NOMO-1 treated with DMSO at 0.1 percent for 48 hours (cell line): ENCODE measurements around the gene TYK2.
"Not testable (repeated sequence)": the region's sequence is repeated elsewhere in the genome, so short reads cannot be mapped to it uniquely, and the experiment has no call there.

Experiments used
- DNase-seq: peaks from one replicate; lab custom pipeline; 2025; ENCODE audit not compliant: unreplicated experiment; lab: John Stamatoyannopoulos, UW

TYK2 gene

GRCh38 chr19:10378124-10378523, 2.2 kb downstream of the TYK2 start:
- DNase-seq: no peak

GRCh38 chr19:10377140-10377640, 3.2 kb downstream of the TYK2 start:
- not testable (repeated sequence) for DNase-seq

GRCh38 chr19:10374931-10375330, 5.4 kb downstream of the TYK2 start:
- DNase-seq: peak; percentile 62

- DNase-seq: peak; percentile 94
These were observed 7.7 kb downstream of the TYK2 start for GRCh38 chr19:10372690-10373089.

GRCh38 chr19:10368101-10368803, 12.1 kb downstream of the TYK2 start:
- no peak for DNase-seq

GRCh38 chr19:10366950-10367512, 13.3 kb downstream of the TYK2 start:
- not testable (repeated sequence) for DNase-seq

- DNase-seq: no peak
These were observed 14.9 kb downstream of the TYK2 start for GRCh38 chr19:10365518-10365917.

GRCh38 chr19:10364644-10365043, 15.7 kb downstream of the TYK2 start:
- DNase-seq: no peak

- DNase-seq: no peak
These were observed 16.5 kb downstream of the TYK2 start for GRCh38 chr19:10363789-10364281.

- no peak for DNase-seq
These were observed 18.1 kb downstream of the TYK2 start for GRCh38 chr19:10362259-10362658.

- no peak for DNase-seq
These were observed 18.8 kb downstream of the TYK2 start for GRCh38 chr19:10361569-10362011.

- no peak for DNase-seq
These were observed 23.9 kb downstream of the TYK2 start for GRCh38 chr19:10356431-10356830.

GRCh38 chr19:10353793-10354391, 26.5 kb downstream of the TYK2 start:
- no peak for DNase-seq

GRCh38 chr19:10352764-10353671, 27.4 kb downstream of the TYK2 start:
- no peak for DNase-seq

GRCh38 chr19:10346509-10346908, 33.9 kb downstream of the TYK2 start:
- DNase-seq: peak; percentile 95

GRCh38 chr19:10344780-10345179, 35.6 kb downstream of the TYK2 start:
- DNase-seq: no peak

- no peak for DNase-seq
These were observed 36.9 kb downstream of the TYK2 start for GRCh38 chr19:10343495-10343894.

GRCh38 chr19:10339977-10340376, 40.4 kb downstream of the TYK2 start:
- no peak for DNase-seq

GRCh38 chr19:10339380-10339960, 40.9 kb downstream of the TYK2 start, which contains the start of gene ICAM3:
Gene ICAM3, minus strand, starts transcription at chr19:10339624. Its CDS starts 10 bp downstream, at chr19:10339614.
- DNase-seq: peak; percentile 73

- DNase-seq: no peak
These were observed 41.4 kb downstream of the TYK2 start for GRCh38 chr19:10338940-10339339.
